Measurements from ENCODE around the gene LBX2. TPM values are rescaled to one million over a fixed set of nuclear protein-coding genes. Genes with fewer than 3 reads are reported as not detected.
A peak's percentile ranks its signal among the peaks of the same experiment; 100 is the strongest.

Gene LBX2
- total and polyA plus RNA-seq, 9 of the 15 experiments (the other 6 are each of a cell fraction or from before 2014, with no cell fraction given): 0.39 to 6.2 (median 1.8) TPM; not detected in 1

DNA sequence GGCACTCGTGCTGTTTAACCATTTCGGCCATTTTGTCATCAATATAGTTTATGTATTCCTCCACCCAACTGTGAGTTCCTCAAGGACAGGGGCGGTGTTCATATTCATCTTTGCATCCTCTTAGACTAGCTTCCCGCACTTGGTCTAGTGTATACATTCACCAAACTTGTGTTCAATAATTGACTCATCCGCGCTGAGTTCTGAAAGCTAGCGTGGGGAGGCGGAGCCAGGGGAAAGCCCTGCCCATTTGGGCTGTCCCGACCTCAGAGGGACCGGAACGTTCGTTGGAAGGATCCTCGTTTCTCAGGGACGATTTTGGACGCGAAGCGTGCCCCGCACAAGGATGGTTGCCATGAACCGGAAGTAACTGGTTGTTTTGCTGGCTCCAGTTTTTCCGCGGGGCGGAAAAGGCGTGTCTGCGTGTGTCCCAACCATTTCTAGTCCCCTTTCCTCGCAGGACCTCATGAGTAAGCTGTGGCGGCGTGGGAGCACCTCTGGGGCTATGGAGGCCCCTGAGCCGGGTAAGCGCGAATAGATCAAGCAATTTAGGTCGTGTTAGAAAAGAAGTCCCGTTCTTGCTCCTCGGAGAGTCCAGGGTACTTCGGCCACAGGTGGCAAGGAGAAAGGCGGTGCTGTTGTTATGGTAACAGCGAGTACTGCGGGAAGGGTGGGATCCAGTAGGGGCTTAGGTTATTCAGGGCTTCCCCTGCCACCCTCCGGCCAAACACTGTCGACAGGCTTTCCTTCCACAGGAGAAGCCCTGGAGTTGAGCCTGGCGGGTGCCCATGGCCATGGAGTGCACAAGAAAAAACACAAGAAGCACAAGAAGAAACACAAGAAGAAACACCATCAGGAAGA lies 44.5 kb downstream of the LBX2 start, which contains the start of gene INO80B (continued):
- TF ChIP-seq E4F1 (CRISPR knock-in tag; IDR thresholded peaks at IDR 0.05; ENCODE audit: borderline replicate concordance) (no peak), KHSRP (IDR thresholded peaks at IDR 0.05) (no peak), SMC3 (conservative IDR thresholded peaks at IDR 0.05; ENCODE audit: insufficient read depth, low read depth, low read length) (no peak), ZNF592 (IDR thresholded peaks at IDR 0.05) (no peak), ZNF431 (CRISPR knock-in tag; IDR thresholded peaks at IDR 0.05) (no peak), HDAC8 (tag; IDR thresholded peaks at IDR 0.05) (no peak), HMGN3 (IDR thresholded peaks at IDR 0.05; ENCODE audit: borderline replicate concordance, extremely low read depth, insufficient read length, low read depth, low read length) (no peak), SAP30 (IDR thresholded peaks at IDR 0.05; ENCODE audit: borderline replicate concordance, insufficient read depth, low read depth, low read length, poor library complexity, severe bottlenecking) (peak; percentile 96), NR4A1 (CRISPR knock-in tag; IDR thresholded peaks at IDR 0.05) (no peak), NR4A1 (tag; IDR thresholded peaks at IDR 0.05) (0 out of 2 replicates have a peak, but pooled peaks have one; percentile 30), TOE1 (IDR thresholded peaks at IDR 0.05; ENCODE audit: borderline replicate concordance) (peak; percentile 88), TOE1 (CRISPR knock-in tag; IDR thresholded peaks at IDR 0.05; ENCODE audit: borderline replicate concordance, low read depth) (0 out of 2 replicates have a peak, but pooled peaks have one; percentile 24), TAF15 (IDR thresholded peaks at IDR 0.05; ENCODE audit: low read depth, low read length) (no peak), MTA3 (IDR thresholded peaks at IDR 0.05; ENCODE audit: borderline replicate concordance) (peak; percentile 88; the same call in 1 of the 2 replicates)
- TF ChIP-seq, protein P1, sequence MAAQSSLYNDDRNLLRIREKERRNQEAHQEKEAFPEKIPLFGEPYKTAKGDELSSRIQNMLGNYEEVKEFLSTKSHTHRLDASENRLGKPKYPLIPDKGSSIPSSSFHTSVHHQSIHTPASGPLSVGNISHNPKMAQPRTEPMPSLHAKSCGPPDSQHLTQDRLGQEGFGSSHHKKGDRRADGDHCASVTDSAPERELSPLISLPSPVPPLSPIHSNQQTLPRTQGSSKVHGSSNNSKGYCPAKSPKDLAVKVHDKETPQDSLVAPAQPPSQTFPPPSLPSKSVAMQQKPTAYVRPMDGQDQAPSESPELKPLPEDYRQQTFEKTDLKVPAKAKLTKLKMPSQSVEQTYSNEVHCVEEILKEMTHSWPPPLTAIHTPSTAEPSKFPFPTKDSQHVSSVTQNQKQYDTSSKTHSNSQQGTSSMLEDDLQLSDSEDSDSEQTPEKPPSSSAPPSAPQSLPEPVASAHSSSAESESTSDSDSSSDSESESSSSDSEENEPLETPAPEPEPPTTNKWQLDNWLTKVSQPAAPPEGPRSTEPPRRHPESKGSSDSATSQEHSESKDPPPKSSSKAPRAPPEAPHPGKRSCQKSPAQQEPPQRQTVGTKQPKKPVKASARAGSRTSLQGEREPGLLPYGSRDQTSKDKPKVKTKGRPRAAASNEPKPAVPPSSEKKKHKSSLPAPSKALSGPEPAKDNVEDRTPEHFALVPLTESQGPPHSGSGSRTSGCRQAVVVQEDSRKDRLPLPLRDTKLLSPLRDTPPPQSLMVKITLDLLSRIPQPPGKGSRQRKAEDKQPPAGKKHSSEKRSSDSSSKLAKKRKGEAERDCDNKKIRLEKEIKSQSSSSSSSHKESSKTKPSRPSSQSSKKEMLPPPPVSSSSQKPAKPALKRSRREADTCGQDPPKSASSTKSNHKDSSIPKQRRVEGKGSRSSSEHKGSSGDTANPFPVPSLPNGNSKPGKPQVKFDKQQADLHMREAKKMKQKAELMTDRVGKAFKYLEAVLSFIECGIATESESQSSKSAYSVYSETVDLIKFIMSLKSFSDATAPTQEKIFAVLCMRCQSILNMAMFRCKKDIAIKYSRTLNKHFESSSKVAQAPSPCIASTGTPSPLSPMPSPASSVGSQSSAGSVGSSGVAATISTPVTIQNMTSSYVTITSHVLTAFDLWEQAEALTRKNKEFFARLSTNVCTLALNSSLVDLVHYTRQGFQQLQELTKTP (IDR thresholded peaks at IDR 0.05; ENCODE audit: low read depth in 1 of 2, partially characterized antibody in 2 of 2): no peak

Data from K562 (cell line).